Raji (cell line): ENCODE results near the gene MINDY4.

ENCODE experiments used
- POLR2A ChIP-seq: IDR thresholded peaks from 2 replicates; pipeline ENCODE4 v1.6.1; 2011; ENCODE audit warnings: low read depth, low read length, control low read depth; ENCODE audit not compliant: insufficient read depth

Gene MINDY4

DNA sequence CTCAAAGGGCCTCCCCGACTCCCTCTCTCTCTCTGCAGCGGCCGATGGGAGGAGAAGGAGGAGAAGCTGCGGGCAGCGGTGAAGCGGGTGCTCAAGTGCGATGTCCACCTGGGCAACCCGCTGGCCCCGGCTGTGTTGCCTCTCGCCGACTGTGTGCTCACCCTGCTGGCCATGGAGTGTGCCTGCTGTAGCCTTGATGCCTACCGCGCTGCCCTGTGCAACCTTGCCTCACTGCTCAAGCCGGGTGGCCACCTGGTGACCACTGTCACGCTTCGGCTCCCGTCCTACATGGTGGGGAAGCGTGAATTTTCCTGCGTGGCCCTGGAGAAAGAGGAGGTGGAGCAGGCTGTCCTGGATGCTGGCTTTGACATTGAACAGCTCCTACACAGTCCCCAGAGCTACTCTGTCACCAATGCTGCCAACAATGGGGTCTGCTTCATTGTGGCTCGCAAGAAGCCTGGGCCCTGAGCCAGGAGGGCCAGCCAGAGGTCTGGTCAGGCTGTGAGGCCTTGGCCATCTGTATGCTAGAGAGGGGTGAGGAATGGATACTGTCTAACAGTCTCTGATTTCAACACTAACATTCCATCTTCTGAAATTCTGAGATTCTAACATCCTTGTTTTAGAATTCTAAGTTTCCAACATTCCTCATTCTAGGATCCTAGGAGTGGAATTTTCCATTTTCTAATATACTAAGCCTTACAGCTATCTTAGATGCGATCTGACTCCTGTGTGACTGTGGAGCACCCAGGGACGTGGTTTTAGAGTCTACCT, 15.6 kb upstream of the MINDY4 start:
- no peak for TF ChIP-seq POLR2A

DNA sequence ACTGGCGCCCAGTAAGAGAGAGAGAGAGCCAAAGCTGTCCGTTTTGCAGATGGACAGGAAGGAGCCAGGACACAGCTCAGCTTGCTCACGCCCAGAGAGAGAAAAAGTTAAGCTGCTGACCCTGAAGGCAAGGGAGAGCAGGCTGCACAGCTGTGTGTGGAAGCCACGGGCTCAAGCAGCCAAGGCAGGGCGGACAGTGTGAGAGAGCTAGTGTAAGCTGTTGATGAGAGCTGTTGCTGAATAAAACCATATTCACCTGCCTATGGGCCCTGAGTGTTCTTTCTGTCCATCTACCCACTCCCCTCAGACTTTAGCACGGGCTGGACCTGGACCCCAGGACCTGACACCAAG, 13.9 kb upstream of the MINDY4 start:
- no peak for TF ChIP-seq POLR2A

DNA sequence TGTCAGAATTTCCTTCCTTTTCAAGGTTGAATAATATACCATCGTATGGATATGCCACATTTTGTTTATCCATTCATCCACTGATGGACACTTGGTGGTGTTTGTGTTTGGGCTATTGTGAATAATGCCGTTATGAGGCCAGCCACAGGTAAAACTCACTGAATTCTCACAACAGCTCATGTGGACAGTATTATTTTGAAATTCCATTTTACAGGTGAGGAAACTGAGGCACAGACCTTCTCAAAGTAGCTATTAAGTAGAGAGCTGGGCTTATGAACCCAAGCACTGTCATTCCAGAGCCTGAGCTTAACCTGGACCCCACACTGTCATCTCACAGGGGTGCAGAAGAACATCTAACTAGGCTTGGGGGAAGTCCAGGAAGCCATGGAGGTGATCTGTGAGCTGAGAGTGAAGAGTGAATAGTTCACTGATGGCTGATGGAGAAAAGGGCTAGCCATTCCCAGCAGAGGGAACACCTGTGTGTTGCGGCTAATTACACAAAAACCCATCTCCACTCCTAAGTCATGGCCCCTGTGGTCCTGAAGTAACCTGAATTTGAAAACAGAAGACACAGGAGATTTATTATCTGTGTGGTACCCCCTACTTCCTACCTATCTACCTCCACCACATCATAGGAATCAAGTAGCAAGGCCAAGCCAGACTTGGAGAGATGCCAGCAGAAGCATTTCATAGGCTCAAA, 10.6 kb upstream of the MINDY4 start:
- TF ChIP-seq POLR2A = no peak

DNA sequence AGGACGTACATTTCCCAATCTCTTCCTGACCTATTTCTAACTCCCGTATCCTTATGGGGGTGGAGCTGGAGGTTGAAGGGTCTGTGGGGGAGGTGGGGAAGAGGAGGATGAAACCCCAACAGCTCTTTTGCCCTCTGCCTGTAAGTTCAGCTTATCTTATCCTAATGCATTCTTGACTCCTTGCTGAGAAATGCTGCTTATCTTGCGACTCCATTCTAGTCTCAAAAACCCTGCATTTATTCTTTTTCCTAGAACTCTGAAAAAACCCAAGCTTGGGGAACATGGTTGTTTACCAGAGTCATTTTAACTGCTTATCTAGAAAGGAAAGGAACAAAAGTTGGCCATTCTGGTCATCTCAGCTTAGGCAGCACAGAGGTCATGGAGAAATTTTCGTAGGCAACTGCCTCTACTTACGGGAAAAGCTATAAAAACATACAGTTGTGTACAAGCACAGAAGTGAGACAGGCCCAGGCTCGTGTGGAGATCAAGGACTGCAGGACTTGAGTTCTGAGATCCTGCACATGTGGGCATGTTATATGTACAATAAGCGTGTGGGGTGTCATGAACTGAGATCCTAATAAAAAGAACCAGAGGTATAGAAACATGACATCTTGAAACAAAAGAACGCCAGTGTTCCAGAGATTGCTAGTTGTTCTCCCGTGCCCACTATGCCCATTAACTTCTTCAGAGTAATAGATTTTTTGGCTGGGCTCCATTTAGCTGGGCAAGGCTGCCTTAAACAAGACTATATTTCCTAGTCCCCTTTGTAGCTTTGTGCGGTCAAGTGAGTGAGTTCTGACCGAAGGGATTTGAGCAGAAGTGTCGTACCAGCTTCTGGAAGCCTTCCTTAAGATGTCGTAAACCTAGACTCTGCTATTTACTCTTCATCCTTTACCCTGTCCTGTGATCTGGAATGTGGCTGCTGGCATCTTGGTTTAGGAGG, 9.7 kb upstream of the MINDY4 start:
- TF ChIP-seq POLR2A = no peak

DNA sequence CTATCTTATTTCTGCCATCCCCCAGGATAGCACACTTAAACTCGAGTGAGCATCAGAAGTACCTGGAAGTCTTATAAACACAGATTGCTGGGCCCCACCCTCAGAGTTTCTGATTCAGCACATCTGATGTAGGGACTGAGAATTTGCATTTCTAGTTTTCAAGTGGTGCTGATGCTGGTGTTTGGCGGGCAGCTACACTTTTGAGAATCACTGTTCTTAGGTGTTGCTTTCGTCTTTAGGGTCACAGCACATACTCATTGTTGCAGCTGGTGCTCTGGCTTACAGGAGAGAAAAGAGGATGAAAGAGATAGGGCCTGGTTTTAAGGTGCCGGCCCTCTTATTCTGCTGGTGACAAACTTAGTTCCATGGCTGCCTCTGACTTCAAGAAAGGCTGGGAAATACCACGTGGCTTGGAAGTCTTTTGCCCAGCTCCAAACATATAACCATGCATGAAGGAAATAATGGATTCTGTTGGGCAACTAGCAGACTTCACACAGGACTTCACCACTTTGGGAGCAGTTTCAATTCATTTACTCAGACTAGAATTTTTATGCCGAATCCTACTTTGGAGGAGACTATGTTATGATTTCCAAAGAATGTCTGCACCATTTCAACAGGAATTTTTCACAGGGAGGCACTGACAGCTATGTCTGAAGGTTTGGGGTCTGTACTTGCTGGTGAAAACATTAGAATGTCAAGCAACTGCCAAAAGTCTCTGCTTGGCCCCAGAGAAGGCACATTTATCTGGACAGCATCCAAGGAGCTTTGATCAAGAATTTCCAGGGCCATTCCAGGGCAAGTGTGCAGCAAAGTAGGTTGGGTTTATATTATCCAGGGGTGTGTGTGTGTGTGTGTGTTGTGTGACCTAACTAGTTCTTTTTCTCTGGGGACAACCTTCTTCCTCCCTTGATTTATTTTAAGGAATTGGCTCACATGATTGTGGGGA, 6.9 kb upstream of the MINDY4 start:
- TF ChIP-seq POLR2A = no peak

DNA sequence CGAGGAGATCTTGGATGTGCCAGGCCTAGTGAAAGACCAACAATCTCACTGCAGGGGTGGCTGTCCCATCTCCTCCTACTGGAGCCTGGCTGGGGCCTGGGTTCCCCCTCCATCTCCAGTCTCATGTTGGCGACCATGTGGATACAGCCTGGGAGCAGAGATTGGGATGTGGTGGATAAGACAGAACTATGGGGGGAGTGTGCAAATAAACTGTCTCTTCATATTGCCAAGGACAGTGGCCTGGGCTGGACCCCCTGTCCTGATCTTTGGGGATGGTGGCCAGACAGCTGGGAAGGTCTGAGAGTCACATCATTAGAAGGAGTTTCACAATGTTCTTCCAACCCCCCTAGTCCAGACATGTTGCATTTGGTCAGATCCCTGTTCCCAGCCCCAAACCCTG, 5.8 kb upstream of the MINDY4 start:
- TF ChIP-seq POLR2A = no peak

DNA sequence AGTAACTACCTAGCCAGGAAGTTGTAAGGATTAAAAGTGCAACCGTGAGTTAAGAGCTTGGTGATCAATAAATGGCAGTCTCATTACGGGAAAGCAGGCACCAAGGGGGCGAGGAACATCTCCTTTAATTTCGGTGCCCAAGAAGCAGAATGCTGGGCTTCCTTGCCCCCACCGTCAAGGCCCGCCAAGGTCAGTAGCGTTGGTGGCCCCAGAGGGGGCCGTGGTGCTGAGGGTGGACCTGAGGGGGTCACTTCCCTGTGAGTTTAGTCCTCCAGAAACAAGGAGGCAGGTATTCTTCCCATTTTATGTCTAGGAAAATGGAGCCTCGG, 408 bp upstream of the MINDY4 start:
- TF ChIP-seq POLR2A = no peak

DNA sequence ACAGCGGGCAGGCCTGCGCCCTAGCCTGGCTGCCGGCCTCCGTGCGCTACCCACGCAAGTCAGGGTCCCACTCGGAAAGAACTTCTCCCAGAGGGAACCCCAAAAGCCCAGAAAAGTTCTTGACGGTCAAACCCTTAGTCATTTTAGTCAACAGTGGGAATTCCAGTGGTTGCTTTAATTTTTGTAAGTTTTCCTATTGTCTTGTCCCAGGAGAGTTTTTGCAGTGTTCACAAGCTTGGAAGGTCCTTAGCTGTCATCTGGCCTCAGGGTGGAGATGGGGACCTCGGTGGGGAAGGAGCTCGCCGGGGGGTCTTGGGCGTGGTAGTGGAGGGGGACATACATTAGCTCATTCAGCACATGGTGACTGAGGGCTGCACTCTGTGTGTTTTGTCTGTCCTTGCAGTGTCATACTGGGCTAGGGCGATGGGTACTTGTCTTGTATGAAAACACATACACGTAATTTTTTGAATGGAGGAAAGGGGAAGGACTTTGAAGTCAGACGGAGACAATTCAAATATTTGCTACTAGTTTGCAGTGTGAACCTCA, 736 bp downstream of the MINDY4 start:
- no peak for TF ChIP-seq POLR2A

DNA sequence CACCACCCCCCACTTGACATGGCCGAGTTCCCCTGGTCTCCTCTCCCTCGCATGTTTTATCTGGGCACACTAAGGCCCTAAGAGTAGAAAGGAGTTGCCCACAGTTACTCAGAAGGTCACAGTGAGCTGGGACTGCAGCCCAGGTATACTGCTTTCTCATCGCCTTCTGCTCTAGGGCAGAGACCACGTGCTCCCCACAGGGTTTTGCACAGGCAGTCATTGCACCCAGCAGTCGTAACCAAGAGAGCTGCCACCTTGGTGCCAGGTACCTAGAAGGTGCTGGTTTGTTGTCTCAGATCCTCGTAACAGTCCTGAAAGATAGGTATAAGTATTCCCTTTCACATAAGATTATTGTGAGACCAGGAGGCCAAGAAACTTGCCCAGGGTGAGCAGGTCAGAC, 1.8 kb downstream of the MINDY4 start:
- TF ChIP-seq POLR2A = no peak

DNA sequence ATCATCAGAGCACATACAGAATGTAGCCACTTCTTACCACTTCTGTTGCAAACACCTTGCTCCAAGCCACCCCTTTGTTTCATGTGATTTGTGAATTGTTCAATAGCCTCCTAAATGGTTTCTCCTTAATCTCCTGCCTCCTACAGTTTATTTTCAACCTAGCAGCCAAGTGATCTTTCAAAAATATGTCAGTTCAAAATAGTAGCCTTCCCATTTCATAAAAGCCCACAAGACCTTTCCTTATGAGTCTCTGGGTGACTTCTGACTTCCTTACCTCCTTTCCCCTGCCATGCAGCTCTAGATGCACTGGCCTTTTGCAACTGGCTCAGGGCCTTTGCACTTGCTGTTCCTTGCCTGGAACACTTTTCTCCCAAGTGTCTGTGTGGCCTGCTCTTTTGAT, 4.8 kb downstream of the MINDY4 start:
- no peak for TF ChIP-seq POLR2A

DNA sequence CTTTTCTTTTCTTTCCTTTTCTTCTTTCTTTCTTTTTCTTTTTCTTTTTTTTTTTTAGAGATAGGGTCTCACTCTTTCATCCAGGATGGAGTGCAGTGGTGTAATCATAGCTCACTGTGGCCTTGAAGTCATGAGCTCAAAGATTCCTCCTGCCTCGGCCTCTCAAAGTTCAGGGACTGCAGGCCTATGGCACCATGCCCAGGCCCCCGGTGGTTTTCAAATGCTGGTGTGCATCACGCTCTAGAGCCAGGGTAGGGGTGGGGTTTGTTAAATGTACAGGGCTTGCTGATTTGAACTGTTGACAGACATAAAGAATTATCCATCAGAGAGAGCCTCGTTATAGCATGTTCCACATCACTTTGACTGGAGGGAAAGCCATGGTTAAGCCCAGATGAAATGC, 5.8 kb downstream of the MINDY4 start:
- TF ChIP-seq POLR2A = no peak

DNA sequence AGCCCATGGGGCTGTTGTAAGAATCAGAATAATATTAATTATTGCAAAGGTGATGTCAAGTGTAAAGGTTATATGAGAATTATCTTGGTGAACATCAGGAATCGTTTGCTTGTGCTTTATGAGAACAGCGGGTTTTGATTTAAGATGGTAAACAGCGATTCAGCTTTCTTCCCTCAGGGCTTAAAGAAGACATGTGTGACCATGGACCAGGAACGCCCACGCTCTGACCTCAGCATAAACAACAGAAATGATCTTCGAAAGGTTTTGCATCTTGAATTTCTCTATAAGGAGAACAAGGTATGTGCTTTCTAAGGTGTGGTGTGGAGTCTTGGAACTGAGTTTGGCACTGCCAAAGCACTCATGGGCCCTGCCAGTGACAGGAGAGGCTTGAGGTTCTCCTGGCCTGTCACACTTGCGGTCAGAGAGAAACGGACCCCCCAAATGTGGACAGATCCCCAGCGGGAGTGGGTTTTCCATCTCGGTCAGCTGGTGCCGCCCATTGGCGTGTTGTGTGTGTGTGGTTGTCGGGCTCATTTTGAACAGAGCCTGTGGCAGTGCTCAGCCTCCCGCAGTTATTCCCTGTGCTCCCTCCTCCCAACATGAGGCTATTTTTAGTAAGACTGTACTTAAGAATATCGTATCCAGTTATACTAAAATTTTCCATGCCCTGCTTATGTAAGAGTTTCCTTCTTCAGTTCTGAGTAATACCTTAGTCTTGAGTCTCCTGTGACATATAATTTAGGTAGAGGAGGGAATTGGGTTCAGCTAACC, 7.2 kb downstream of the MINDY4 start:
- no peak for TF ChIP-seq POLR2A

DNA sequence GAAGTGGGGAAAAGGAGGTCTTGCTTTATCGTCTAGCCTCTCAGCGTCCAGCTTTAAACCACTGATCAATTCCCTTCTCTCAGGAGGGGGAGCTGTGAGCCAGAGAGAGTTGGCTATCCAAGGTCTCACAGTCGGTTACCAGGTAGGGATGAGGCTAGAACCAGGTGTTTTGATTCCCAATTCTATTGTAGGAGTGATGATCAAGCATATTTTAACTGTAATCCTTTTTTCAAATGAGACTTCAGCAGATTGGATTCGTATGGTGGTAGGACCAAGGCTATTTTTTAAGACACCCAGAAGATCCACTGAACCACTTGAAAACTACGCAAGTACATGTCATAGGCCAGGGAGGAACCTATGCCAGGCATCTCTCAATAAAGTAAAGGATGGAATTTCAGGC, 8.4 kb downstream of the MINDY4 start:
- TF ChIP-seq POLR2A = no peak

DNA sequence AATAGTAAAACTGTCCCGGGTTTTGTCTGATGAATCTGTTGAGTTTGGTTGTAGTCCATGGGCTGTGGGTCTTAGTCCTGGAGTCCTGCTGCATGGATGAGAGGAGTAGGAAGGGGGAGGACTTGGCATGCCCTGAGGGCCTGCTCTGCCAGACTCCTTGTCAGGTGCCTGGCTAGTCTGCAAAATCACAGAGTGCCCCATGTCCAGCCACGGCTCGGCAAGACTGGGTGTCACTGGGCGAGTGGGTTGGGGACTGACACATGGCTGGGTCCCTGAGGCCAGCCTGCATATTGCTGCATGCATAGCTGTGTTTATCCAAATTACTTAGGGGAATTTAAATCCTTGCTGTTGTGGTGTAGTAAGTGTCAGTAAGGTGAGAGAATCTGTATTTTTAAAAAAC, 9.7 kb downstream of the MINDY4 start:
- no peak for TF ChIP-seq POLR2A

DNA sequence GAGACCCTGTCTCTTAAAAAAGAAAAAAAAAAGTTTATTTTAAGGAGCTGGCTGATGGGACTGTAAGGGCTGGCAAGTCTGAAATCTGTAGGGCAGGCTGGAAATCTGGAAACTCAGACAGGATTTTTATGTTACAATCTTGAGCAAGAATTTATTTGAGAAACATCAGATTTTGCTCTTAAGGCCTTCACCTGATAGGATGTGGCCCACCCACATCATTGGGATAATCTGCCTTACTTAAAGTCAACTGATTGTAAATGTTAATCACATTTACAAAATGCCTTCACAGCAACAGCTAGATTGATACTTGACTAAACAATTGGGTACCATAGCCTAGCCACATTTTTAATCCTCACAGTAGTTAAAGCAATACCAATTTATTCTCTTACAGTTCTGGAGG, 11.5 kb downstream of the MINDY4 start:
- no peak for TF ChIP-seq POLR2A
